Measurements from ENCODE around the gene PTPN7.
"Not testable (repeated sequence)": the region's sequence is repeated elsewhere in the genome, so short reads cannot be mapped to it uniquely, and the experiment has no call there.

The PTPN7 gene

DNA sequence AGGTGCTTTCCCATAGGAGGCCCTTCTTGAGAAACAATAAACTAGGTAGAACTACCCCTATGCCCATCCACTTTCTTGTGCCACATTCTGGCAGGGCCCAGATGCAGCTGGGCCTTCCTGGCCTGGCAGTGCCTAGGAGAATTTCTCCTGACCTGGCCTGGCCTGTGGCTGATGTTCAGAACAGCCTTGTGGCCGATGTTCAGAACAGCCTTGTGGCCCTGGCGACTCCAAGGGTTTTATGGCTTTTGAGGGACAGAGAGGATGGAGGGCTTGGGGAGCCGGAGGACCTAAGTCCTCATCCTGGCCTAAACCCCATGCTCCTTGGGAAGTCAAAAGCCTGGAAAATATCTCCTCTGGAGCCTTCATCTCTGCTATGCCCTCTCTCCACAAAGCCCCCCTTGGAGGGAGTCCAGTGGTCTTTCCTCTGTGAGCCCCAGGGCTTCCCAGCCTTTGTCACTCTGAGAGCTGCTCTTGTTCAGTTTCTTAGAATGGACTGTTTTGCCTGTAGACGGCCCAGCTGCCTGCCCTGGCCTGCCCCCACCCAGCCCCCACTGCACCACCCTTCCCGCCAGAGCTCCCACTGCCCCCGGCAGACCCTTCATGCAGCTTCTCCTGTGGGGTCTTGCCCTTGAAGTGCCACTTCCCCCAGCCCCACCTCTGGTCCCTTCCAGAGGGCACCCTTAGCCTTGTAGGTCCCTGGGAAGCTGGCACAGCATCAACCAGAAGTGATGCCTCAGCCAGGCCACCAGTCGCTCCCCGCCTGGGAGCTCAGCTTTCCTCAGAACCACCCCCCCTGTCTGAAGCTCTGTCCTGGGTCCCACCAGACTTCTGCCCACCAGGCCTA, 30.7 kb downstream of the PTPN7 start:
- DNase-seq = no peak

GRCh38 chr1:202127836-202128622, 32.4 kb downstream of the PTPN7 start:
- DNase-seq = no peak

- DNase-seq = no peak
Measured at GRCh38 chr1:202127061-202127460, 33.3 kb downstream of the PTPN7 start.

- DNase-seq = no peak
Measured at GRCh38 chr1:202126426-202126825, 34.0 kb downstream of the PTPN7 start.

GRCh38 chr1:202125611-202126010, 34.8 kb downstream of the PTPN7 start:
- no peak for DNase-seq

GRCh38 chr1:202124142-202124541, 36.3 kb downstream of the PTPN7 start:
- no peak for DNase-seq

DNA sequence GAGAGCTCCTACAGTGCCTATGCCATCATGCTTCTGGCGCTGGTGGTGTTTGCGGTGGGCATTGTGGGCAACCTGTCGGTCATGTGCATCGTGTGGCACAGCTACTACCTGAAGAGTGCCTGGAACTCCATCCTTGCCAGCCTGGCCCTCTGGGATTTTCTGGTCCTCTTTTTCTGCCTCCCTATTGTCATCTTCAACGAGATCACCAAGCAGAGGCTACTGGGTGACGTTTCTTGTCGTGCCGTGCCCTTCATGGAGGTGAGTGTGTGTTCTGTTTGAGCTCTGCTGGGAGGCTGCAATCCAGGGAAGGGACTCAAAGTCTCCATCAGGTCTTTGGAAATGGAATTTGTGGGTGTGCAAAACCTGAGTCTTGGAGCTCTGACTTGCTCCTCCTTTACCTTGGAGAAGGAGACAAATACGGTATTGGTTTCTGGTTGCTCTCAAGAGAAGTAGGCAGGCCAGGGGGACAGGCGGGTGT, 37.0 kb downstream of the PTPN7 start:
- no peak for DNase-seq

DNA sequence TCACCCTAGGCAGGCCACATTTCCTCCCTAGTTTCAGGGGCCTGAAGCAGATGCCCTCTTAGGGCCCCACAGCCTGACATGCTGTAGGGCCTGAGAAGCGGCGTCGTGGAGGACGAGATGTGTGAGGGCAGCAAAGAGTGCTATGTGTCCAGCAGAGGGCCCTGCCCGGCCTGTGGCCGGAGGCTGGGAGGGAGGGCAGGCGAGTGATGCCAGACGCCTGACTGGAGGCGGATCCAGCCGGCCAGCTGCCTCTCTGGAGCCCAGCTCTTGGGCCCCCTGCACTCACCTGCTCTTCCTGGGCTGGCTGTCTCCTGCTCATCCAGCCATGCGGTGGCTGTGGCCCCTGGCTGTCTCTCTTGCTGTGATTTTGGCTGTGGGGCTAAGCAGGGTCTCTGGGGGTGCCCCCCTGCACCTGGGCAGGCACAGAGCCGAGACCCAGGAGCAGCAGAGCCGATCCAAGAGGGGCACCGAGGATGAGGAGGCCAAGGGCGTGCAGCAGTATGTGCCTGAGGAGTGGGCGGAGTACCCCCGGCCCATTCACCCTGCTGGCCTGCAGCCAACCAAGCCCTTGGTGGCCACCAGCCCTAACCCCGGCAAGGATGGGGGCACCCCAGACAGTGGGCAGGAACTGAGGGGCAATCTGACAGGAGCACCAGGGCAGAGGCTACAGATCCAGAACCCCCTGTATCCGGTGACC, 37.6 kb downstream of the PTPN7 start, which contains the start of gene GPR37L1:
Gene GPR37L1, plus strand, starts transcription at position 279 of the 697 bp plus-strand sequence. Its CDS starts 47 bp downstream, at position 326.
- no peak for DNase-seq

GRCh38 chr1:202121006-202121405, 39.4 kb downstream of the PTPN7 start:
- no peak for DNase-seq

DNA sequence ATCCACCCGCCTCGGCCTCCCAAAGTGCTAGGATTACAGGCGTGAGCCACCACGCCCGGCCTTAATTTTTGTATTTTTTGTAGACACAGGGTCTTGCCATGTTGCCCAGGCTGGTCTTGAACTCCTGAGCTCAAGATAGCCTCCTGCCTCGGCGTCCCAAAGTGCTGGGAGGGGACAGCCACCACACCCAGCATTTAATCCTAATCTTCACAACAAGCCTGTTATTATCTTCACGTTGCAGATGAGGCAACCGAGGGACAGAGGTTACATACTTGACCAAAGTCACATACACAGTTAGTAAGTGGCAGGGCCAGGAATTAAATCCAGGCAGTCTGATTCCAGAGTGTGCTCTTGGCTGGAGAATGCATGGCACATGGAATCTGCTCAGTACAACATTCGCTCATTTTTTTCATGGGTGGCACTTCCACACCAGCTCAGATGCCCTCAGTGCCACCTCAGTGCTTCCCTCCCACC, 42.5 kb downstream of the PTPN7 start:
- DNase-seq = no peak

GRCh38 chr1:202116287-202116686, 44.1 kb downstream of the PTPN7 start:
- DNase-seq = no peak

DNA sequence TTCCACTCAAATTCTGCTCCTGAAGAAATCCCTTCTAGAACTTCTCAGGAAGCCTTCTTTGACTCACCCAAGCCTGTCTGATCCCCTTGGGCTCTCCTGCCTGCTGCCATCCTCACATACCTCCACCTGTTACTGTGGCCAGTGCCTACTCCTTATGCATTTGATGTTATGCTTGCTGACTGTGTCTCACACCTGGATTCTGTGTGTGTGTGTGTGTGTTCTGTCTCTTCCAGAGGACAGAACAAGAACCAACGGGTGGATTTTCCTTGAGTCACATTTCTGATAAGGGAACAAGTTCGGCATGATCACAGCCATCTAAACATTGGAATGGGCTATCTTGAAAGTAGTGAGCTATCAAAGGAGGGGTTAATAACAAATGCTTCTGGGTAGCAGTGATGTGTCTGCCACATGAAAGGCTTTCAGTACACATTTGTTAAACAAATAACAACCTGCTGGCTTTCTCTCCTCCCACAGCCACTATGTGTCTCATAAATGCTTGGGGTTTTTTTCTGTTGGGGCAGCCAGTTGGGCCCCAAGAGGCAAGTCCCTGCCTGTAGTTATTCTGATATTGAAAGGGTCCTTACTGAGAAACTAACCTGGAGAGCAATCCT, 46.6 kb downstream of the PTPN7 start:
- DNase-seq = no peak

DNA sequence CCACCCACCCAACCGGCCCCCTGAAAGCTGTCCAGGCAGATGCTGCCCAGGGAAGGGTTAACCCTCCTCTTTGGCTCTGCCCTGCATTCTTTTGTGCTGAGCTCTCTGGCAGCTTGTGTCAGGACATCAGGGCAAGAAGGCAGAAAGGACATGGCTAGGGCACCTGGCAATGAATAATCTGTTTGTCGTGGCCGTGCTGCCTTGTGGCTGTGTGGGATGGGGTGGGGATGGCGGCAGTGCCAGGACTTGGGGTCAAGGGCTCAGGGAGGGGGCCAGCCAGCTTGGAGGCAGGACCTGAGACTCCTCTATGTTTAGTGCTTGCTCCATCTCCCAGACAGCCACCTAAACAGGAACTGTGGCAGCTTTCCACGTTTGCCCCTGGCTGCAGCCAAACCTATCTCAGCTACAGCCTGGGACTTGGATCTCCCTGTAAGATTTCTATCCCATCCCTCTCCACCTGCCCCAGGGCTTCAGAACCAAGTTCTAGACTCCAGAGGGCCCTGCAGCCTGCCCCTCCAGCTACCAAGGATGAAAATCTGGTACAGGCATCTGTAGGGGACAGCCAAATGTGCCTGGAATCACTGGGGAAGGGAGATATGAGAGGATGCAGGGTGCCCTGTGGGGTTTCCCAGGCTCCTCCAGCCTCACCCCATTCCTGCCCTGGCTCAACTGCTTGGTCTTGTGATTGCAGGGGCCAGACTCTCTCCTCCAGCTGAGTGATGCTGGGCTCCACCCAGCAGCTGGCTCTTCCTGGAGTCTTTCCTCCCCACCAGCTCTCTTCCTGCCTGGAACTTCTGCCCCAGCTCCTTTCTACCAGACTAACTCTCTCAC, 47.3 kb downstream of the PTPN7 start:
- DNase-seq = no peak

DNA sequence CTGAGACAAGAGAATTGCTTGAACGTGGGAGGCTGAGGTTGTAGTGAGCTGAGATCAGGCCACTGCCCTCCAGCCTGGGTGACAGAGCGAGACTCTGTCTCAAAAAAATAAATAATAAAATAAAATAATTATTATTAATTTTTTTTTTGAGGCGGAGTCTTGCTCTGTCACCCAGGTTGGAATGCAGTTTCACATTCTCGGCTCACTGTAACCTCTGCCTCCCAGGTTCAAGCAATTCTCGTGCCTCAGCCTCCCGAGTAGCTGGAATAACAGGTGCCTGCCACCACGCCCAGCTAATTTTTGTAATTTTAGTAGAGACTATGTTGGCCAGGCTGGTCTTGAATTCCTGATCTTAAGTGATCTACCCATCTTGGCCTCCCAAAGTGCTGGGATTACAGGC, 48.8 kb downstream of the PTPN7 start:
- not testable (repeated sequence) for DNase-seq

DNA sequence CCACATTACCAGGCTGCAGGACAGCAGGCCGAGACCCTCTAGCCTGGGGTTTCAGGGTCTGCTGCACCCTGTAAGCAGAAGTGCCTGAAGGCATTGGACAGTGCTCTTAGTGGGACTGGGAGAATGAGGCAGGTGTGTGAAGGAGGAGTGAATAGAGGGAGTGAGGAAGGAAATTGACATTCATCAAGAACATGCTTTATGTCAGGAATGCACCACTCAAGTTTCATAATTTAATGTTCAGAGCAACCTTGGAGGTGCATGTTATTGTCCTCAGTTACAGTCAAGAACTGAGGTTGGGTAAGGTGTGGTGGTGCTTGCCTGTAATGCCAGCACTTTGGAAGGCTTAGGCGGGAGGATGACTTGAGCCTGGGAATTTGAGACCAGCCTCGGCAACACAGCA, 49.4 kb downstream of the PTPN7 start:
- DNase-seq = no peak

- no peak for DNase-seq
Measured at GRCh38 chr1:202107801-202108731, 52.3 kb downstream of the PTPN7 start.

DNA sequence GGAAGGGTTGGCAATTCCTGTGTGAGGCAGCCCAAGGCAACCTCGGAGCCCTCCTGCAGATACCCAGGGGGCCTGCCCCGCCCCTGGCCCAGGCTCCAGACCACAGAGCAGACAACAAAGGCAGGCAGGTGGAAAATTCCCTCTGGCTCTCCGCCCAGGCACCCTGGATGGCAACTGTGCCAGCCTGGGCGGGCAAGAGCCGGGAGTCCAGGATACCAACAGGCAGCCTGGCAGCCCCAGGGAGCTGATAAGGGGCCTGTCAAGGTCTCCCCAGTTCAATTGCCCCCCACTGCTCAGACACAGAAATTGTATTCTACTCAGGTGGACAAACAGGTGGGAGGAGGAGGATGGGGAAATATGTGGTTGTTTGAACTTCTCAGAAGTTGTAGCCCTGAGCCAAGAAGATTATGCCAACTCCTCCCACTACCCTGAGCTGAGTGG, 53.1 kb downstream of the PTPN7 start:
- DNase-seq = no peak

DNA sequence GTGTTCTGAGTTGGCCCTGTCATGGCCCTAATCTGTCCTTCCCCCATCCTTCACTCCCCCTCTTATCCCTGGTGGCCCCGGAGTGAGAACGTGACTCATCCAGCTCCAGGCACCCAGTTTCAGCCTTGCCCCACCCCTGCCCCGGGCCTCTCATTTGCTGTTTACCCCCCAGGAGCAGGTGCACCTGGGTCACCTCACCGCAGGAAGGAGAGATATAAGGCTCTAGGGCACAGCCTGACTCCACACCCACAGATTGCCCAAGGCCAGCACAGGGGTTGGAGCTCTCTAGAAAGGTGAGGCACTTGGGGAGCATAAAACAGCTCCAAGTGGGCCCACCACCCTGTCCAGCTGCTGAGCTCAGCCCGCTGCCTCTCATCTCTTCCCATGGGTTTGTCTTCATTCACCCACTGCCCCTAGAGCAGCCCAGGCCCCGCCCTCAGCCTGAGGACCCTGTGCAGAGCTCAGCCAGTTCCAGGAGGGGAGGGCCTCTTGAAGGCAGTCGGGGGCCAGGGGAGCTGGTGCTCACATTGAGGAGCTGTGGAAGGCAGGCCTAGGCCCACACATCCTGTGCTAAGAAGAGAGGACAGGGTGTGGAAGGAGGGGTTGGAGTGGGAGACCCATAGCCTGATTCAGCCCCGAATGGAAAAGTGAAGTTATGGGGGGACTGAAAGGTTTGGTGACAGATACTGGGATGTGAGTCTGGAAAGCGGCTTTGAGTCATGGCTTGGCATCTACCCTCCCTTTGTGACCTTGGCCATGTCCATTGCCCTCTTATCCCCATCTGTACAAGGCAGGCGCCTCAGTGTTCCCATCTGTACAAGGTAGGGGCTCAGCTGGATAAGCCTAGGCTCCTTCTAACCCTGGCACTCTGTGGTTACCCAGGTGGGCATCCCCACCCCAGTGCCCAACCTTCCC, 53.8 kb downstream of the PTPN7 start:
- DNase-seq = no peak

Measured in activated naive CD4-positive, alpha-beta T cell (primary cell).